Smooth muscle cell (in vitro differentiated cells): ENCODE data around the gene PDGFRB. TPM values are rescaled to one million over a fixed set of nuclear protein-coding genes. Genes with fewer than 3 reads are reported as not detected.
A peak's percentile ranks its signal among the peaks of the same experiment; 100 is the strongest.

Experiments used
- DNase-seq: peaks from one replicate; lab custom pipeline; 2025; ENCODE audit not compliant: unreplicated experiment; lab: John Stamatoyannopoulos, UW
- H2AFZ ChIP-seq: fragments of 200-600 bp; sonication (generic); 2 replicates; pipeline ENCODE4 v1.6.0; 2016; ENCODE audit warnings: antibody characterized with exemption, low read depth, mild to moderate bottlenecking
- H3F3A ChIP-seq: fragments of 200-600 bp; sonication (generic); 2 replicates; pipeline ENCODE4 v1.6.0; 2017; ENCODE audit warnings: antibody characterized with exemption, low read depth
- H3K27ac ChIP-seq: fragments of 200-600 bp; sonication (generic); 2 replicates; pipeline ENCODE4 v1.5.1; 2016; ENCODE audit warnings: low read depth, mild to moderate bottlenecking
- H3K27me3 ChIP-seq: fragments of 200-600 bp; sonication (generic); 2 replicates; pipeline ENCODE4 v1.6.1; 2016; ENCODE audit warnings: low read depth, mild to moderate bottlenecking
- H3K36me3 ChIP-seq: fragments of 200-600 bp; sonication (generic); 2 replicates; pipeline ENCODE4 v1.5.1; 2016; ENCODE audit warnings: low read depth
- H3K4me1 ChIP-seq: fragments of 200-600 bp; sonication (generic); 2 replicates; pipeline ENCODE4 v1.5.1; 2016; ENCODE audit warnings: low read depth
- H3K4me2 ChIP-seq: fragments of 200-600 bp; sonication (generic); 2 replicates; pipeline ENCODE4 v1.6.0; 2016; ENCODE audit warnings: mild to moderate bottlenecking
- H3K4me3 ChIP-seq: fragments of 200-600 bp; sonication (generic); 2 replicates; pipeline ENCODE4 v1.5.1; 2016; ENCODE audit warnings: mild to moderate bottlenecking
- H3K79me2 ChIP-seq: fragments of 200-600 bp; sonication (generic); 2 replicates; pipeline ENCODE4 v1.6.0; 2016; ENCODE audit warnings: low read depth, mild to moderate bottlenecking
- H3K9ac ChIP-seq: fragments of 200-600 bp; sonication (generic); 2 replicates; pipeline ENCODE4 v1.6.0; 2016; ENCODE audit warnings: low read depth
- H3K9me3 ChIP-seq: fragments of 200-600 bp; sonication (generic); replicated peaks from 2 replicates; pipeline ENCODE4 v1.5.1; 2016; ENCODE audit warnings: low read depth
- H4K20me1 ChIP-seq: fragments of 200-600 bp; sonication (generic); 2 replicates; pipeline ENCODE4 v1.6.0; 2016; ENCODE audit warnings: low read depth
- WGBS: methylation state at CpG from one replicate; pipeline ENCODE4 v1.1.7; 2016; ENCODE audit warnings: low lambda C conversion rate; 5-methylcytosine and 5-hydroxymethylcytosine counted together
- polyA plus RNA-seq: library from polyadenylated mRNA; unstranded; fragments of >200 nt; fragmentation: Nextera tagmentation; extraction: Ambion mirVana; gene quantifications from 2 replicates; pipeline ENCODE4 v1.2.1, GENCODE V29; 2016
- total RNA-seq: library from RNA; depleted of rRNA; stranded (reverse); fragments of >200 nt; gene quantifications from 2 replicates; pipeline ENCODE4 v1.2.3, GENCODE V29; 2014
- TF ChIP-seq, protein P1 (sequence below): fragments of 200-600 bp; sonication (generic); IDR thresholded peaks from 2 replicates; pipeline ENCODE4 v1.5.1; 2017; ENCODE audit warnings: borderline replicate concordance, mild to moderate bottlenecking, antibody characterized with exemption; ENCODE audit not compliant: insufficient read depth, poor library complexity, severe bottlenecking

The PDGFRB gene
- total and polyA plus RNA-seq, 2 experiments from 2014 or later: 370 to 522 TPM

DNA sequence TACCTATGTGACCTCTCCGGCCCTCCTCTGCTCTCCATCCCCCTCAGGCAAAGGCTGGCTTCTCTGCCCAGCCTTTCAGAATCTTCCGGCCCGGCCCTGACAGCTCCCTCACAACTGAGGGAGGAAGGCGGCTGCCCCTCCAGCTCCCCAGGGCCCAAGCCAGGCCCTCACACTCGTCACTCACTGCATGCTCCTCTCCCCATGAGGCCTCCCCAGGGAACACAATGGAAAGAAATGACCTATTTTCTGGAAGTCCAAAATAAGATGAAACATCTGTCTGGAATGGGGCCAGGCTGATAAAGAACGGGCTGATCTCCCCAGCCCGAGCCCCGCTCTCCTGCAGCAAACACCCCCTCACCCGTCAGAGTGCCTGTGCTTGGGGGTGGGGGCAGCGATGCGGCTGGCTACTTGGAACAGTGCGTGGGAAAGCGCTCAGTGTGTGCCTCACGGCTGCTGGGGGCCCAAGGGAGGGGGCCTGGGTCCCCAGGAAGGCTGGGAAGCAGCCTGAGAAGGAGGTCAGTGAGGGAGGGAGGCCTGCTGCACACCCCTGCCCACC is 11.3 kb downstream of the PDGFRB start:
- Histone ChIP-seq H3K27me3 (no peaks in the 10 kb centered on the region), H3K4me1 (peaks cover 71% of the 10 kb centered on the region), H3K4me2 (peak overlapping the region; percentile 76), H3K4me3 (no peak overlapping the region), H3K9ac (peak overlapping the region; percentile 61), H4K20me1 (peaks cover 35% of the 10 kb centered on the region), H2AFZ (no peak overlapping the region), H3F3A (peaks cover 34% of the 10 kb centered on the region), H3K79me2 (peaks cover 56% of the 10 kb centered on the region), H3K27ac (peak overlapping the region; percentile 100), H3K36me3 (no peaks in the 10 kb centered on the region), H3K9me3 (no peaks in the 10 kb centered on the region)
- 8% methylated on average over 14 of the region's 14 CpGs for WGBS
- DNase-seq: no peak
- TF ChIP-seq, protein P1, sequence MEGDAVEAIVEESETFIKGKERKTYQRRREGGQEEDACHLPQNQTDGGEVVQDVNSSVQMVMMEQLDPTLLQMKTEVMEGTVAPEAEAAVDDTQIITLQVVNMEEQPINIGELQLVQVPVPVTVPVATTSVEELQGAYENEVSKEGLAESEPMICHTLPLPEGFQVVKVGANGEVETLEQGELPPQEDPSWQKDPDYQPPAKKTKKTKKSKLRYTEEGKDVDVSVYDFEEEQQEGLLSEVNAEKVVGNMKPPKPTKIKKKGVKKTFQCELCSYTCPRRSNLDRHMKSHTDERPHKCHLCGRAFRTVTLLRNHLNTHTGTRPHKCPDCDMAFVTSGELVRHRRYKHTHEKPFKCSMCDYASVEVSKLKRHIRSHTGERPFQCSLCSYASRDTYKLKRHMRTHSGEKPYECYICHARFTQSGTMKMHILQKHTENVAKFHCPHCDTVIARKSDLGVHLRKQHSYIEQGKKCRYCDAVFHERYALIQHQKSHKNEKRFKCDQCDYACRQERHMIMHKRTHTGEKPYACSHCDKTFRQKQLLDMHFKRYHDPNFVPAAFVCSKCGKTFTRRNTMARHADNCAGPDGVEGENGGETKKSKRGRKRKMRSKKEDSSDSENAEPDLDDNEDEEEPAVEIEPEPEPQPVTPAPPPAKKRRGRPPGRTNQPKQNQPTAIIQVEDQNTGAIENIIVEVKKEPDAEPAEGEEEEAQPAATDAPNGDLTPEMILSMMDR: no peak

DNA sequence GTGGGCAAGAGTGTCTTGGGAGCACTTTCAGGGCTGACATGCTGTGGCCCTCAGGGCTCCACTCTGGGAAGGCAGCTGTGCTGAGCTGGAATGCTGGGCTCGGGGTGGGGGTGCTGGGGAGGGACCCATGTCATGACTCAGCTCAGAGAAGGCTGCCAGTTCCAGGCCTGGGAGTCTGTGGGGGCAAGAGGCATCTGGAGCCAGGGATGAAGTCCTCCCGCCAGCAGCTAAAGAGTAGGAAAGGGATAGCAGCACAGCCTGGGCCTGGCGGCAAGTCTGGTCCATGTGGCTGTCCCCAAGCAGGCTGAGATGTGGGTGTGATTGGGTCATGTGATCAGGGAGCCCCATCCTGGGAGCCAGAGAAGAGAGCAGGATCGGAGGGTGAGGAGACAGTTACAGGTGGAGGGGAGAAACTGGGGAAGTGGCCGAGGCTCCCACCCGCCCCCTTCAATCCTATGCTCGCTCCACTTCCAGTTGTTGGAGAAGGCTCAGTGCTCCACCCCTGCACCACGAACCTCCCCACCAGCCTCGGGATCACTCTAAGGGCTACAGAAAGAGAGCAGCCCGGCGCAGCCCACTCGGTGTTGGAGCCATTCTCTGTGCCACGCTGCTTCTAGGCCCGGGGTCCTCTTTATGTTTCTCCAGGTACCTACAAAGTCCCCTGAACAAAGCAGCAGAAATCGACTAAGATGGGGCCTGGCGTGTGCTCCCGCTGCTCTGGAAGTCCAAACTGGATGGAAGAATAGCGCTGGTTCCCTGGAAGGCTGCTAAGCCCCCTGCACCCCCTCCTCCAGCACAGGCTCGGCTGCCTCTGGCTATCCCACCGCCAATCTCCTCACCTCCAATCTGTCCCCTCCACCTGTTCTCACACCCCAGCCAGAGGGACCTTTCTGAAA is 12.0 kb downstream of the PDGFRB start:
- H3K36me3 ChIP-seq: no peaks in the 10 kb centered on the region
- H4K20me1 ChIP-seq: peaks cover 28% of the 10 kb centered on the region
- no peaks in the 10 kb centered on the region for H3K9me3 ChIP-seq
- DNase-seq: peak; percentile 69
- H3K4me3 ChIP-seq: no peak overlapping the region
- H3K4me1 ChIP-seq: peaks cover 71% of the 10 kb centered on the region
- 35% methylated on average over 20 of the region's 20 CpGs for WGBS
- H3K79me2 ChIP-seq: peaks cover 49% of the 10 kb centered on the region
- peak overlapping the region; percentile 76 for H3K4me2 ChIP-seq
- TF ChIP-seq, protein P1: no peak
- no peaks in the 10 kb centered on the region for H3K27me3 ChIP-seq
- peak overlapping the region; percentile 100 for H3K27ac ChIP-seq
- peaks cover 33% of the 10 kb centered on the region for H3F3A ChIP-seq
- no peak overlapping the region for H2AFZ ChIP-seq
- peak overlapping the region; percentile 77 for H3K9ac ChIP-seq

DNA sequence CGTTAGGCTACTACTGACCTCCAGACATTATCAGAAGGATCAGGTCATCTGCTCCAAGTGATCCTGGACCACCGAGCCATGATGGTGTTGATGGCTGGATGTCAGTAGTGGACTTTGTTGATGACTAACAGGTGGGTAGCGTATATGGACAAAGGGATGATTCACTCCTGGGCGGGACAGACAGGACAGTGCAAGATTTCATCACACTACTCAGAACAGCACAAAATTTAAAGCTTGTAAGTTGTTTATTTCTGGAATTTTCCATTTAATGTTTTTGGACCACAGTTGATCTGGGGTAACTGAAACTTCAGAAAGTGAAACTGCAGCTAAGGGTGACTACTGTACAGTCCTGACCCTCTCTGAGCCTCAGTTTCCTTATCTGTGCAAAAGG is 12.7 kb downstream of the PDGFRB start:
- Histone ChIP-seq H3K79me2 (peaks cover 47% of the 10 kb centered on the region), H4K20me1 (peaks cover 22% of the 10 kb centered on the region), H3K4me1 (peaks cover 78% of the 10 kb centered on the region), H3F3A (peaks cover 38% of the 10 kb centered on the region), H3K9ac (peak overlapping the region; percentile 77), H3K4me3 (no peak overlapping the region), H2AFZ (no peak overlapping the region), H3K36me3 (no peaks in the 10 kb centered on the region), H3K27ac (peak overlapping the region; percentile 100), H3K4me2 (peak overlapping the region; percentile 76), H3K9me3 (no peaks in the 10 kb centered on the region), H3K27me3 (no peaks in the 10 kb centered on the region)
- 3% methylated on average over 4 of the region's 4 CpGs for WGBS
- TF ChIP-seq, protein P1: no peak
- no peak for DNase-seq
